Motor neuron (in vitro differentiated cells): ENCODE results near the gene CYB5D1. TPM values are rescaled to one million over a fixed set of nuclear protein-coding genes. Genes with fewer than 3 reads are reported as not detected.

ENCODE experiments used
- ATAC-seq, 8 experiments: fragments of 200-7000 bp; cut with Tn5 transposase; replicated peaks in 6 of 8; 2 replicates each; pipeline ENCODE4 v1.8.0; 2021; ENCODE audit warnings: mild to moderate bottlenecking in 8 of 8, moderate library complexity in 8 of 8
- H3K27ac ChIP-seq, 2 donors: fragments of 250-450 bp; sonication (Bioruptor Pico); 2 replicates each; pipeline ENCODE4 v1.9.0; 2021; ENCODE audit warnings: antibody characterized with exemption in 2 of 2, mild to moderate bottlenecking in 2 of 2, moderate library complexity in 1 of 2
- H3K4me1 ChIP-seq, 2 donors: fragments of 250-450 bp; sonication (Bioruptor Pico); replicated peaks in 1 of 2; 2 replicates each; pipeline ENCODE4 v1.6.1; 2021; ENCODE audit warnings: antibody characterized with exemption in 2 of 2, mild to moderate bottlenecking in 2 of 2, moderate library complexity in 1 of 2
- H3K4me3 ChIP-seq, 5 donors: fragments of 250-450 bp; sonication (Bioruptor Pico); 2 replicates each; pipeline ENCODE4 v1.9.0; 2021; ENCODE audit warnings: antibody characterized with exemption in 5 of 5, mild to moderate bottlenecking in 5 of 5, moderate library complexity in 4 of 5
- WGBS, 10 experiments: fragments of 450-650 bp; shearing (Covaris generic); methylation state at CpG; one replicate each; pipeline ENCODE4 v1.0.0; 2022; 5-methylcytosine and 5-hydroxymethylcytosine counted together
- in situ Hi-C, 9 experiments: fragments of 400-800 bp; cut with MboI; loops; one replicate each; pipeline ENCODE4 v1.15.0; 2021; ENCODE audit warnings: low sequenced_read_pairs in 9 of 9, low pct_unique_long_range_greater_than_20kb in 2 of 9; ENCODE audit not compliant: unreplicated experiment in 9 of 9
- total RNA-seq, 8 experiments: library from RNA; unstranded; fragments of 300-600 nt; gene quantifications; 2 replicates each; pipeline versions ENCODE4 v1.2.3 to v1.2.4, GENCODE V29; 2022

Gene CYB5D1
- total RNA-seq, 8 experiments from 2014 or later, result 12.2 to 28.0 (median 16.9) TPM

DNA sequence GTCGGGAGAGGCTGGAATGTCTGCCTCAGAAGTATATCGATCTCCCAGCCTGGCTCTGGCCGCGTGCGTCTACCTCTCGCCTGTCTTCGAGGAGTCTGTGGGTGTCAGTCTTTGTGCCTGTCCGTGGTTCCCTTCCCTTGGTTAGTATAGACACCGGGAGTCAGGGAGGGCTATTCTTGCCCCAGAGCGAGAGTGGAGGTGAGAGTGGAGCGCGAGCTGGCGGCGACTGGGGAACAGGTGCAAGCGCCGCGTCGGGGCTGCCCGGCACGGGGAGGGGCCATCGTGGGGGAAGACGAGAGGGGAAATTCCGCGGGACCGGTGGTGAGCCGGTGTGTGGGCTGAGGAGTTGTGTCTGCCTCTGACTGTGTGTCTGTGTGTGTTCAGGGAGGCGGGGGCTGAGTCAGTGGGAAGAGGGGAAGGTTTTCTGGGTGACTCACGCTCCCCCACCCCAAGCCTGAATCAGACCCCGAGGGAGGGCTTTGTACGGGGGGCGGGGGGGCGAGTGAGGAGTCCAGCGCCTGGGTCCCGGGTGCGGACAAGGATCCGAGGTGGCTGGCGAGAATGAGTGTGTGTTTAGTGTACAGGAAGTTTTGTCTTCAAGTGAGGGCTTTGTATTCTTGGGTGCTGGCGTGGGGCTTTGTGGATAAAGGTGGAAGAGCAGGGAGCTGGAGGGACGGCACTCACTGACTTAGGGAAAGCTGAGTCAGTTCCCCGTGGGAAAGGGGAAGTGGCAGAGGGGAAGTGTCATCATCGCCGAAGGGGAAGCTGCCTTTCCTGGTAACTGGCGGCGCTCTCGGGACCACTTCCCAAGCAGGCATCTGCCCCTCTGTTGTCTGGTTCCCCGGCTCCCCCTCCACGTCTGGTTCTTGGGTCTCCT, 15.2 kb upstream of the CYB5D1 start:
- Histone ChIP-seq H3K4me1 (peaks cover 28 to 33% of the 10 kb centered on the region in 2 donors), H3K4me3 (peak overlapping the region; percentile 54 to 91 (median 71)), H3K27ac (peak overlapping the region; percentile 94)
- in situ Hi-C loops, result loop anchor here in 1 of 9 experiments (25.0 kb wide), 1 partner anchor 130 kb away; the partner anchor contains the start of genes DNAH2 and EFNB3
- ATAC-seq, result peak; percentile 1 to 5 (median 2)
- WGBS, 10 experiments, result 0 to 20% (median 0%) methylated on average over 1 to 5 of the region's 47 CpGs; no CpG with 5 or more reads in 5 of the 10 experiments

DNA sequence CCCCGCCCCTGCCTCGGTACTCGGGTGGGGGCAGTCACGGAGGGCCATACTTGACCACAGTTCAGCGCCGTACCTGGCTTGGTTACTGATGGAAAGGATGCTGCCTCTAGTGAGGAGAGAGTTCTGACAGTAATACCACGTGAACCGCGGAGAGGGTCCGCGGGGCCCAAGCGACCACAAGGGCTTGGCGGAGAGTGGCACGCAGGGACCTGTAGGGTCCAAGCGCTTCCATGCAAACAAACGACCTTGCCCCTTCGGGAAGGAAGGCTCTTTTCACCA, 14.6 kb upstream of the CYB5D1 start:
- 0 to 20% (median 1%) methylated on average over 2 to 8 of the region's 17 CpGs; no CpG with 5 or more reads in 6 of the 10 experiments for WGBS, 10 experiments
- Histone ChIP-seq H3K27ac (peak overlapping the region; percentile 94), H3K4me1 (peaks cover 28 to 33% of the 10 kb centered on the region in 2 donors), H3K4me3 (peak overlapping the region; percentile 54 to 91 (median 71))
- no peak for ATAC-seq
- in situ Hi-C loops, result loop anchor here in 1 of 9 experiments (25.0 kb wide), 1 partner anchor 131 kb away; the partner anchor contains the start of genes DNAH2 and EFNB3

DNA sequence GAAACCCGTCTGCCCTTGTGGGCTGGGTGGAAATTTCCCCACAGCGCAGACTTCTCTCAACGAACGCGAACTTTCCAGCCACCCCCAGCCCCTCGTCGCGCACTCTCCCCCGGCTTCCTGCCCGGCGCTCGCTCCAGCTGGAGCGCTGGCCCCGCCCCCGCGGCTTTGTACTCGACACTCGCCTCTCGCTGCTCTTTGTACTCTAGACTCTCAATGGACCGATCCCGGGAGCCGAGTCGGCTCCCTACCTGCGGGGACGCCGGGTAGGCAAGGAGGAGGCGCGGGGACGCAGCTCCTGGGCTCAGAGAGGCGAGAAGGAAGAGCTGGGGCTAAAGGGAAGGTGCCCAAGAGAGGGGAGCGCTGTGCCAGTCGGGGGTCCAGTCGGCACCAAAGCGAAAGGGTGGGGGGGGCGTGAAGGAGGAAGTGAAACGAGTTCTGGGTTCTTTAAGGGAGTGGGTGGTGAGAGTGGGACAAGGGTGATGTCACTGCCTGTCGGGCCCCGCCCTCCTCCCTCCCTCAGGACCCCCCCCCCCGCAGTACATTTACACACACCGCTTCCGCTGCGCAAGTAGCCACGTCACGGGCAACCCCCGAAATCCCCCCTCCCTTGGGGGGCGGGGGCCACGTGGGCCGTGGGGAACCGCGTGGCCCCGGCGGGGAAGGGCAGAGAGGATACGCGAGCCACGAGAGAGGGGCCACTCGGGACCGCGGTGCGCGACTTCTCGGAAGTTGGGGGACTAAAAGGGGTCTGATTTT, 14.1 kb upstream of the CYB5D1 start:
- ATAC-seq, result peak in 7 of 8 experiments; percentile 2 to 31 (median 6)
- Histone ChIP-seq H3K27ac (peak overlapping the region; percentile 94), H3K4me1 (peaks cover 28 to 33% of the 10 kb centered on the region in 2 donors), H3K4me3 (peak overlapping the region; percentile 54 to 91 (median 71))
- in situ Hi-C loops, result loop anchor here in 1 of 9 experiments (25.0 kb wide), 1 partner anchor 131 kb away; the partner anchor contains the start of genes DNAH2 and EFNB3
- WGBS, 10 experiments, result 0 to 7% (median 0%) methylated on average over 1 to 10 of the region's 61 CpGs; no CpG with 5 or more reads in 5 of the 10 experiments

DNA sequence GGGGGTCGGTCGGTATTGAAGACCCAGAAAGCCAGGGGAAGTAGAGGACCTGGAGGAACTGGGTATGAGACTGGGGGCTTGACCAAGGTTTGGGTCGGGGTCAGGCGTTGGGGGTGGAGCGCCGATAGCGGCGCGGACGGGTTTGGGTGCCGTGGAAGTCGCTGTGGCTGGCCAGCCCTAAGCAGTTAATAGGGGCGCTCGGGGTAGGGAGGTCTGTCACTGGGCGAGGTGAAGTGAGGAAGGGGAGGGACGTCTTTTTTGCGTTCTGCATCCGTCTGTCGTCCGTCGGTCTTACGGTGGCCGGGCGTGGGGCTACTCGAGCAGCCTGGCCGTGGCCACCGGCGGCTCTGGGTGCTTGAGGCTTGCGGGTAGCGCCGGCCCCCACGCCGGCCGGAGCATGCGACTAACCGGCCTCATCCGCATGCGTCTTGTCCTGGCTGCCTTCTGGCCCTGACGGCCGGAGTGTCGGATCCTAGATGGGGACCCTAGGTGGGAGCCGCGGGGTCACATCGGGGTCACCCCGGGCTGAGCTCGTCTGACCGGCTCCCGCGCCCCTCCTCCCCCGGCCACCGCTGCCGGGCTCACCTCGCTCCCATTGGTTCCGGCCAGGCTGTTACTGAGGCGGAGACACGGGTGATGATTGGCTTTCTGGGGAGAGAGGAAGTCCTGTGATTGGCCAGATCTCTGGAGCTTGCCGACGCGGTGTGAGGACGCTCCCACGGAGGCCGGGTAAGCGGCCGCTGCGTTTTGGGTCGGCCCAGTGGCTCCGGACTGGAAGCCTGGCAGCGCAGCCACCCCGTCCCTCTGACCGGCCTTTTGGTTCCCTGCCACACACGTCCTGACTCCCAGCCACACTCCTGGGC, 13.3 kb upstream of the CYB5D1 start:
- WGBS, 10 experiments, result 0 to 5% (median 2%) methylated on average over 2 to 7 of the region's 71 CpGs; no CpG with 5 or more reads in 7 of the 10 experiments
- peaks cover 21 to 26% of the 10 kb centered on the region in 2 donors for H3K4me1 ChIP-seq
- peak; percentile 44 to 73 (median 48) for ATAC-seq
- in situ Hi-C loops, result loop anchor here in 1 of 9 experiments (25.0 kb wide), 1 partner anchor 132 kb away; the partner anchor contains the start of genes DNAH2 and EFNB3
- H3K27ac ChIP-seq, result peak overlapping the region; percentile 94
- H3K4me3 ChIP-seq, result peak overlapping the region; percentile 54 to 91 (median 71)

DNA sequence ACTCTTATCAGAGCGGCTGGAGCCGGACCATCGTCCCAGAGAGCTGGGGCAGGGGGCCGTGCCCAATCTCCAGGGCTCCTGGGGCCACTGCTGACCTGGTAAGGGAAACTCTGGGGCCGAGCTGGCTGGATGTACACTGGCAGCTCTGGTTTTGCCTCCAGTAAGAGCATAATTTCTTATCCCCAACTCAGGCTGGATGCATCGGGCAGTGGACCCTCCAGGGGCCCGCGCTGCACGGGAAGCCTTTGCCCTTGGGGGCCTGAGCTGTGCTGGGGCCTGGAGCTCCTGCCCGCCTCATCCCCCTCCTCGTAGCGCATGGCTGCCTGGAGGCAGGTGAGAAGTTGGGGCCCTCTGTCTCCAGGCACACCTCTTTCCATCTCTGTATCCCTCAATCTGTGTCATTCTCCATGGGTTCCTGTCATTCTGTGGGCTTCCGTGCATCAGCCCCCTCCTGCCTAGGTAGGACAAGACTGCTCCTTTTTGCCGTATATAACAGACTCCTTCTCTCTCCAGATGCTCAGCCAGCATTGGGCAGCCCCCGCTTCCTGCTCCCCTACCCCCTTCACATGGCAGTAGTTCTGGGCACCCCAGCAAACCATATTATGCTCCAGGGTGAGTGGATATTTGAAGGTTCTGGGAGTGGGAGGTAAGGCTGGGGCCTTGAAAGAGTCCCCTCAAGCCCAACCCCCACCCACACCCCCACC, 12.3 kb upstream of the CYB5D1 start:
- WGBS, 10 experiments, result 80 to 100% (median 100%) methylated on average over 1 of the region's 15 CpGs; no CpG with 5 or more reads in 7 of the 10 experiments
- in situ Hi-C loops, result loop anchor here in 1 of 9 experiments (25.0 kb wide), 1 partner anchor 133 kb away; the partner anchor contains the start of genes DNAH2 and EFNB3

DNA sequence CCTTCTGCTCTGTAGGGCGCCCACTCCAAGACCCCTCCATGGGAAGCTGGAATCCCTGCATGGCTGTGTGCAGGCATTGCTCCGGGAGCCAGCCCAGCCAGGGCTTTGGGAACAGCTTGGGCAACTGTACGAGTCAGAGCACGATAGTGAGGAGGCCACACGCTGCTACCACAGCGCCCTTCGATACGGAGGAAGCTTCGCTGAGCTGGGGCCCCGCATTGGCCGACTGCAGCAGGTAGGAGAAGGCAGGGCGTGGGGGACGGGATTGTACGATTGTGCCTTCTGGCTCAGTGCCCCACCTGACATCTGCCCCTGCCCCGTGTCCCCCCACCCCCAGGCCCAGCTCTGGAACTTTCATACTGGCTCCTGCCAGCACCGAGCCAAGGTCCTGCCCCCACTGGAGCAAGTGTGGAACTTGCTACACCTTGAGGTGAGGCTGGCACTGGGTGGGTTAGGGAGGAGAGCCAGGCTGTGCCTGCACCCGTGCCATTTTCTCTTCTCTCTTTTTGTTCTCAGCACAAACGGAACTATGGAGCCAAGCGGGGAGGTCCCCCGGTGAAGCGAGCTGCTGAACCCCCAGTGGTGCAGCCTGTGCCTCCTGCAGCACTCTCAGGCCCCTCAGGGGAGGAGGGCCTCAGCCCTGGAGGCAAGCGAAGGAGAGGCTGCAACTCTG, 11.6 kb upstream of the CYB5D1 start:
- ATAC-seq, result no peak
- H3K27ac ChIP-seq, result no peak overlapping the region
- H3K4me3 ChIP-seq, result no peak overlapping the region
- H3K4me1 ChIP-seq, result peaks cover 6 to 11% of the 10 kb centered on the region in 2 donors
- in situ Hi-C loops, result loop anchor here in 1 of 9 experiments (25.0 kb wide), 1 partner anchor 134 kb away; the partner anchor contains the start of genes DNAH2 and EFNB3
- WGBS, 10 experiments, result 47 to 100% (median 88%) methylated on average over 1 to 12 of the region's 22 CpGs; no CpG with 5 or more reads in 6 of the 10 experiments

More for the DNA sequence above, 12.3 kb upstream of the CYB5D1 start:
- H3K4me1 ChIP-seq, result peaks cover 11 to 16% of the 10 kb centered on the region in 2 donors
- peak overlapping the region in 1 of 2 donors; percentile 21 for H3K27ac ChIP-seq
- H3K4me3 ChIP-seq, result peak overlapping the region in 3 of 5 donors; percentile 71 to 91 (median 85)
- no peak for ATAC-seq

DNA sequence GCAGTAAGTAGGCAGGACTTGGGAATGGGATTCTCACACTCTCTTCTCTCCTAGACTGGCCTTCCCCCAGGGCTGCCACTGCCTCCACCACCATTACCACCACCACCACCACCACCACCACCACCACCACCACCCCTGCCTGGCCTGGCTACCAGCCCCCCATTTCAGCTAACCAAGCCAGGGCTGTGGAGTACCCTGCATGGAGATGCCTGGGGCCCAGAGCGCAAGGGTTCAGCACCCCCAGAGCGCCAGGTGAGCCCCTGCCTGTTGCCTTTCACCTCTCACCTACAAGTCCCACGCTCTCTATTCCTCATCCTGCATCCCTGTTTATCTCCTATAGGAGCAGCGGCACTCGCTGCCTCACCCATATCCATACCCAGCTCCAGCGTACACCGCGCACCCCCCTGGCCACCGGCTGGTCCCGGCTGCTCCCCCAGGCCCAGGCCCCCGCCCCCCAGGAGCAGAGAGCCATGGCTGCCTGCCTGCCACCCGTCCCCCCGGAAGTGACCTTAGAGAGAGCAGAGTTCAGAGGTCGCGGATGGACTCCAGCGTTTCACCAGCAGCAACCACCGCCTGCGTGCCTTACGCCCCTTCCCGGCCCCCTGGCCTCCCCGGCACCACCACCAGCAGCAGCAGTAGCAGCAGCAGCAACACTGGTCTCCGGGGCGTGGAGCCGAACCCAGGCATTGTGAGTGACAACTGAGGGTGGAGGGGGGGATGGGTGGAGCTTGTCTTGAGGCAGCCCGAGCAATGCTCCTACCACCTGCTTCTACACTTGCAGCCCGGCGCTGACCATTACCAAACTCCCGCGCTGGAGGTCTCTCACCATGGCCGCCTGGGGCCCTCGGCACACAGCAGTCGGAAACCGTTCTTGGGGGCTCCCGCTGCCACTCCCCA, 10.8 kb upstream of the CYB5D1 start:
- Histone ChIP-seq H3K4me1 (peaks cover 12% of the 10 kb centered on the region in 2 donors), H3K27ac (no peak overlapping the region), H3K4me3 (no peak overlapping the region)
- WGBS, 10 experiments, result 80 to 86% methylated on average over 2 to 4 of the region's 34 CpGs; no CpG with 5 or more reads in 8 of the 10 experiments
- no peak for ATAC-seq
- in situ Hi-C loops, result loop anchor here in 1 of 9 experiments (25.0 kb wide), 1 partner anchor 135 kb away; the partner anchor contains the start of genes DNAH2 and EFNB3

DNA sequence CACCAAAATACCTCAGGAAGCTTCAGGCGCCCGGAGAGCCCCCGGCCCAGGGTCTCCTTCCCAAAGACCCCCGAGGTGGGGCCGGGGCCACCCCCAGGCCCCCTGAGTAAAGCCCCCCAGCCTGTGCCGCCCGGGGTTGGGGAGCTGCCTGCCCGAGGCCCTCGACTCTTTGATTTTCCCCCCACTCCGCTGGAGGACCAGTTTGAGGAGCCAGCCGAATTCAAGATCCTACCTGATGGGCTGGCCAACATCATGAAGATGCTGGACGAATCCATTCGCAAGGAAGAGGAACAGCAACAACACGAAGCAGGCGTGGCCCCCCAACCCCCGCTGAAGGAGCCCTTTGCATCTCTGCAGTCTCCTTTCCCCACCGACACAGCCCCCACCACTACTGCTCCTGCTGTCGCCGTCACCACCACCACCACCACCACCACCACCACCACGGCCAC, 9.6 kb upstream of the CYB5D1 start:
- no peak for ATAC-seq
- Histone ChIP-seq H3K4me3 (no peak overlapping the region), H3K27ac (no peak overlapping the region), H3K4me1 (peaks cover 12 to 14% of the 10 kb centered on the region in 2 donors)
- in situ Hi-C loops, result loop anchor here in 1 of 9 experiments (25.0 kb wide), 1 partner anchor 136 kb away; the partner anchor contains the start of genes DNAH2 and EFNB3
- WGBS, 10 experiments, result 100% methylated on average over 1 of the region's 20 CpGs; no CpG with 5 or more reads in 9 of the 10 experiments

DNA sequence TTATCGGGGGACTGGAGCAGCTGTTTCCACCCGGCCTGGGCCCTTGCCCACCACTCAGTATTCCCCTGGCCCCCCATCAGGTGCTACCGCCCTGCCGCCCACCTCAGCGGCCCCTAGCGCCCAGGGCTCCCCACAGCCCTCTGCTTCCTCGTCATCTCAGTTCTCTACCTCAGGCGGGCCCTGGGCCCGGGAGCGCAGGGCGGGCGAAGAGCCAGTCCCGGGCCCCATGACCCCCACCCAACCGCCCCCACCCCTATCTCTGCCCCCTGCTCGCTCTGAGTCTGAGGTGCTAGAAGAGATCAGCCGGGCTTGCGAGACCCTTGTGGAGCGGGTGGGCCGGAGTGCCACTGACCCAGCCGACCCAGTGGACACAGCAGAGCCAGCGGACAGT, 9.1 kb upstream of the CYB5D1 start:
- Histone ChIP-seq H3K27ac (no peak overlapping the region), H3K4me3 (no peak overlapping the region), H3K4me1 (peaks cover 14% of the 10 kb centered on the region in 2 donors)
- no peak for ATAC-seq
- in situ Hi-C loops, result loop anchor here in 1 of 9 experiments (25.0 kb wide), 1 partner anchor 136 kb away; the partner anchor contains the start of genes DNAH2 and EFNB3
- 80 to 93% methylated on average over 3 of the region's 21 CpGs; no CpG with 5 or more reads in 8 of the 10 experiments for WGBS, 10 experiments

DNA sequence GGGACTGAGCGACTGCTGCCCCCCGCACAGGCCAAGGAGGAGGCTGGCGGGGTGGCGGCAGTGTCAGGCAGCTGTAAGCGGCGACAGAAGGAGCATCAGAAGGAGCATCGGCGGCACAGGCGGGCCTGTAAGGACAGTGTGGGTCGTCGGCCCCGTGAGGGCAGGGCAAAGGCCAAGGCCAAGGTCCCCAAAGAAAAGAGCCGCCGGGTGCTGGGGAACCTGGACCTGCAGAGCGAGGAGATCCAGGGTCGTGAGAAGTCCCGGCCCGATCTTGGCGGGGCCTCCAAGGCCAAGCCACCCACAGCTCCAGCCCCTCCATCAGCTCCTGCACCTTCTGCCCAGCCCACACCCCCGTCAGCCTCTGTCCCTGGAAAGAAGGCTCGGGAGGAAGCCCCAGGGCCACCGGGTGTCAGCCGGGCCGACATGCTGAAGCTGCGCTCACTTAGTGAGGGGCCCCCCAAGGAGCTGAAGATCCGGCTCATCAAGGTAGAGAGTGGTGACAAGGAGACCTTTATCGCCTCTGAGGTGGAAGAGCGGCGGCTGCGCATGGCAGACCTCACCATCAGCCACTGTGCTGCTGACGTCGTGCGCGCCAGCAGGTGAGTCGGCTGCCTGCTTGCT, 8.6 kb upstream of the CYB5D1 start:
- no peak overlapping the region for H3K4me3 ChIP-seq
- peaks cover 17 to 19% of the 10 kb centered on the region in 2 donors for H3K4me1 ChIP-seq
- in situ Hi-C loops, result loop anchor here in 1 of 9 experiments (25.0 kb wide), 1 partner anchor 137 kb away; the partner anchor contains the start of genes DNAH2 and EFNB3
- WGBS, 10 experiments, result 73 to 100% (median 93%) methylated on average over 1 to 13 of the region's 35 CpGs; no CpG with 5 or more reads in 4 of the 10 experiments
- ATAC-seq, result no peak
- H3K27ac ChIP-seq, result no peak overlapping the region
